ENCODE measurements around the gene RPL21. TPM values are rescaled to one million over a fixed set of nuclear protein-coding genes. Genes with fewer than 3 reads are reported as not detected.
"Not testable (repeated sequence)": the region's sequence is repeated elsewhere in the genome, so short reads cannot be mapped to it uniquely, and the experiment has no call there.

The RPL21 gene
- polyA plus RNA-seq, 3 donors = 1,079 to 1,220 (median 1,187) TPM

- DNase-seq (ENCODE audit: low read depth in 3 of 3, low spot score in 2 of 3) = no peak
Observed at GRCh38 chr13:27283906-27284493, 32.6 kb downstream of the RPL21 start.

- DNase-seq (ENCODE audit: low read depth in 3 of 3, low spot score in 2 of 3) = no peak
Observed at GRCh38 chr13:27288392-27288791, 37.0 kb downstream of the RPL21 start.

- DNase-seq (ENCODE audit: low read depth in 3 of 3, low spot score in 2 of 3) = no peak
Observed at GRCh38 chr13:27289011-27289665, 37.8 kb downstream of the RPL21 start.

- DNase-seq (ENCODE audit: low read depth in 3 of 3, low spot score in 2 of 3) = no peak
Observed at GRCh38 chr13:27290715-27291114, 39.4 kb downstream of the RPL21 start.

- DNase-seq (ENCODE audit: low read depth in 3 of 3, low spot score in 2 of 3) = not testable (repeated sequence)
Observed at GRCh38 chr13:27291967-27292366, 40.6 kb downstream of the RPL21 start.

GRCh38 chr13:27293076-27293691, 41.8 kb downstream of the RPL21 start:
- no peak for DNase-seq (ENCODE audit: low read depth in 3 of 3, low spot score in 2 of 3)

GRCh38 chr13:27293873-27294515, 42.6 kb downstream of the RPL21 start:
- no peak for DNase-seq (ENCODE audit: low read depth in 3 of 3, low spot score in 2 of 3)

- no peak for DNase-seq (ENCODE audit: low read depth in 3 of 3, low spot score in 2 of 3)
Observed at GRCh38 chr13:27295096-27295495, 43.7 kb downstream of the RPL21 start.

- DNase-seq (ENCODE audit: low read depth in 3 of 3, low spot score in 2 of 3) = no peak
Observed at GRCh38 chr13:27295660-27296059, 44.3 kb downstream of the RPL21 start.

GRCh38 chr13:27296496-27296895, 45.1 kb downstream of the RPL21 start:
- no peak for DNase-seq (ENCODE audit: low read depth in 3 of 3, low spot score in 2 of 3)

- DNase-seq (ENCODE audit: low read depth in 3 of 3, low spot score in 2 of 3) = no peak
Observed at GRCh38 chr13:27298849-27299248, 47.5 kb downstream of the RPL21 start.

GRCh38 chr13:27300406-27300805, 49.0 kb downstream of the RPL21 start:
- DNase-seq (ENCODE audit: low read depth in 3 of 3, low spot score in 2 of 3) = not testable (repeated sequence)

GRCh38 chr13:27300941-27301586, 49.7 kb downstream of the RPL21 start:
- no peak for DNase-seq (ENCODE audit: low read depth in 3 of 3, low spot score in 2 of 3)

- no peak for DNase-seq (ENCODE audit: low read depth in 3 of 3, low spot score in 2 of 3)
Observed at GRCh38 chr13:27302643-27303262, 51.4 kb downstream of the RPL21 start.

GRCh38 chr13:27304099-27304498, 52.7 kb downstream of the RPL21 start:
- no peak for DNase-seq (ENCODE audit: low read depth in 3 of 3, low spot score in 2 of 3)

GRCh38 chr13:27304611-27305010, 53.3 kb downstream of the RPL21 start:
- no peak for DNase-seq (ENCODE audit: low read depth in 3 of 3, low spot score in 2 of 3)

Other genes with a start within 250 kb of the RPL21 start
- gene USP12, start 79.7 kb upstream of the RPL21 start, polyA plus RNA-seq (ENCODE audit: insufficient read length in 3 of 3) = 10 to 100 TPM; 32.2 to 36.9 (median 35.5) TPM
- 10 to 100 TPM; 30.0 to 38.7 (median 36.8) TPM for gene RASL11A, start 19.3 kb downstream of the RPL21 start, polyA plus RNA-seq (ENCODE audit: insufficient read length in 3 of 3)
- 10 to 100 TPM; 89.1 to 98.2 (median 92.8) TPM for gene GTF3A, start 173.1 kb downstream of the RPL21 start, polyA plus RNA-seq (ENCODE audit: insufficient read length in 3 of 3)
- gene MTIF3, start 199.0 kb downstream of the RPL21 start, polyA plus RNA-seq (ENCODE audit: insufficient read length in 3 of 3) = 10 to 100 TPM; 83.0 to 89.4 (median 85.4) TPM

Data from right renal cortex interstitium (tissue), 3 donors.